ENCODE data around the gene NCL.

The NCL gene

GRCh38 chr2:231418820-231419640, 45.3 kb downstream of the NCL start:
- DNase-seq (ENCODE audit: low spot score) = no peak
- no peak for TF ChIP-seq CTCF (IDR thresholded peaks at IDR 0.05; ENCODE audit: borderline replicate concordance, control extremely low read depth, extremely low read depth, insufficient read depth, missing control alignments)
- in situ Hi-C loops (cut with MboI; ENCODE audit: low sequenced_read_pairs, unreplicated experiment) = loop anchor here (10.0 kb wide), 1 partner anchor 314 kb away; no protein-coding TSS in a partner anchor

- in situ Hi-C loops (cut with MboI; ENCODE audit: low sequenced_read_pairs, unreplicated experiment) = loop anchor here (10.0 kb wide), 1 partner anchor 310 kb away; no protein-coding TSS in a partner anchor
- no peak for TF ChIP-seq CTCF (IDR thresholded peaks at IDR 0.05; ENCODE audit: borderline replicate concordance, control extremely low read depth, extremely low read depth, insufficient read depth, missing control alignments)
- DNase-seq (ENCODE audit: low spot score) = no peak
Observed at GRCh38 chr2:231415029-231415428, 49.3 kb downstream of the NCL start.

- in situ Hi-C loops (cut with MboI; ENCODE audit: low sequenced_read_pairs, unreplicated experiment) = loop anchor here (10.0 kb wide), 1 partner anchor 309 kb away; no protein-coding TSS in a partner anchor
- no peak for DNase-seq (ENCODE audit: low spot score)
- no peak for TF ChIP-seq CTCF (IDR thresholded peaks at IDR 0.05; ENCODE audit: borderline replicate concordance, control extremely low read depth, extremely low read depth, insufficient read depth, missing control alignments)
Observed at GRCh38 chr2:231413921-231414476, 50.3 kb downstream of the NCL start.

GRCh38 chr2:231413456-231413855, 50.8 kb downstream of the NCL start:
- in situ Hi-C loops (cut with MboI; ENCODE audit: low sequenced_read_pairs, unreplicated experiment) = loop anchor here (10.0 kb wide), 1 partner anchor 309 kb away; no protein-coding TSS in a partner anchor
- no peak for DNase-seq (ENCODE audit: low spot score)
- no peak for TF ChIP-seq CTCF (IDR thresholded peaks at IDR 0.05; ENCODE audit: borderline replicate concordance, control extremely low read depth, extremely low read depth, insufficient read depth, missing control alignments)

GRCh38 chr2:231412618-231412963, 51.7 kb downstream of the NCL start:
- DNase-seq (ENCODE audit: low spot score) = no peak
- in situ Hi-C loops (cut with MboI; ENCODE audit: low sequenced_read_pairs, unreplicated experiment) = loop anchor here (10.0 kb wide), 1 partner anchor 308 kb away; no protein-coding TSS in a partner anchor
- TF ChIP-seq CTCF (IDR thresholded peaks at IDR 0.05; ENCODE audit: borderline replicate concordance, control extremely low read depth, extremely low read depth, insufficient read depth, missing control alignments) = no peak

- peak; percentile 89 for TF ChIP-seq CTCF (IDR thresholded peaks at IDR 0.05; ENCODE audit: borderline replicate concordance, control extremely low read depth, extremely low read depth, insufficient read depth, missing control alignments)
- in situ Hi-C loops (cut with MboI; ENCODE audit: low sequenced_read_pairs, unreplicated experiment) = loop anchor here (10.0 kb wide), 1 partner anchor 307 kb away; no protein-coding TSS in a partner anchor
- DNase-seq (ENCODE audit: low spot score) = peak; percentile 90
Observed at GRCh38 chr2:231411831-231412617, 52.3 kb downstream of the NCL start.
